Neuronal stem cell (in vitro differentiated cells): Measurements from ENCODE around the gene LRRC2.

Source experiments
- DNase-seq: peaks from one replicate; pipeline ENCODE4 v3.0.0-alpha.2; 2013; ENCODE audit warnings: low spot score
- H2AFZ ChIP-seq: one replicate; pipeline ENCODE4 v1.6.1; 2013; ENCODE audit warnings: mild to moderate bottlenecking, low read length, inconsistent platforms
- H2AK5ac ChIP-seq: 2 replicates; pipeline ENCODE4 v1.6.1; 2013; ENCODE audit warnings: low read depth, mild to moderate bottlenecking, inconsistent platforms, low read length, moderate library complexity, mixed read lengths
- H2BK120ac ChIP-seq: 2 replicates; pipeline ENCODE4 v1.6.1; 2013; ENCODE audit warnings: low read depth, mild to moderate bottlenecking, inconsistent platforms, low read length, moderate library complexity, mixed read lengths
- H2BK12ac ChIP-seq: one replicate; pipeline ENCODE4 v1.6.1; 2013; ENCODE audit warnings: low read length, inconsistent platforms
- H2BK15ac ChIP-seq: 2 replicates; pipeline ENCODE4 v1.6.1; 2013; ENCODE audit warnings: mild to moderate bottlenecking, low read length, inconsistent platforms, mixed read lengths
- H2BK5ac ChIP-seq: one replicate; pipeline ENCODE4 v1.6.1; 2013; ENCODE audit warnings: inconsistent platforms, mild to moderate bottlenecking, low read length, moderate library complexity
- H3K14ac ChIP-seq: one replicate; pipeline ENCODE4 v1.6.1; 2013; ENCODE audit warnings: low read length, inconsistent platforms
- H3K18ac ChIP-seq: 2 replicates; pipeline ENCODE4 v1.6.1; 2013; ENCODE audit warnings: low read length, inconsistent platforms
- H3K23ac ChIP-seq: 2 replicates; pipeline ENCODE4 v1.6.1; 2013; ENCODE audit warnings: low read depth, mild to moderate bottlenecking, mixed read lengths, low read length, inconsistent platforms; ENCODE audit not compliant: poor library complexity
- H3K27ac ChIP-seq: replicated peaks from 3 replicates; pipeline ENCODE4 v1.5.1; 2013; ENCODE audit warnings: low read length, inconsistent platforms
- H3K27me3 ChIP-seq, 3 experiments: 2 replicates each; pipeline ENCODE4 v1.6.1; 2013; ENCODE audit warnings: low read length in 3 of 3, mild to moderate bottlenecking in 2 of 3, inconsistent platforms in 1 of 3, low read depth in 1 of 3, mixed read lengths in 1 of 3, moderate library complexity in 1 of 3; ENCODE audit not compliant: control insufficient read depth in 3 of 3, insufficient read depth in 3 of 3
- H3K36me3 ChIP-seq, 2 donors: replicated peaks in 1 of 2; 2 replicates each; pipeline ENCODE4 v1.6.1; 2013; ENCODE audit warnings: low read length in 2 of 2; ENCODE audit not compliant: control insufficient read depth in 2 of 2, insufficient read depth in 2 of 2
- H3K4ac ChIP-seq: 2 replicates; pipeline ENCODE4 v1.6.1; 2013; ENCODE audit warnings: inconsistent platforms, mild to moderate bottlenecking, low read length, moderate library complexity
- H3K4me1 ChIP-seq, 2 donors: 1 replicate in 1 of 2; 2 replicates in 1 of 2; pipeline ENCODE4 v1.6.1; 2013; ENCODE audit warnings: low read length in 2 of 2, low read depth in 1 of 2; ENCODE audit not compliant: control insufficient read depth in 2 of 2, insufficient read depth in 1 of 2
- H3K4me2 ChIP-seq: one replicate; pipeline ENCODE4 v1.6.1; 2013; ENCODE audit warnings: mild to moderate bottlenecking, low read length, inconsistent platforms; ENCODE audit not compliant: insufficient read depth, poor library complexity, severe bottlenecking
- H3K4me3 ChIP-seq, 2 donors: 2 replicates each; pipeline ENCODE4 v1.5.1; 2013; ENCODE audit warnings: low read length in 2 of 2, mild to moderate bottlenecking in 2 of 2, inconsistent platforms in 1 of 2, moderate library complexity in 1 of 2
- H3K79me1 ChIP-seq: one replicate; pipeline ENCODE4 v1.6.1; 2013; ENCODE audit warnings: low read depth, mild to moderate bottlenecking, inconsistent platforms, low read length, moderate library complexity
- H3K9ac ChIP-seq: one replicate; pipeline ENCODE4 v1.6.1; 2013; ENCODE audit warnings: mild to moderate bottlenecking, low read depth, low read length, inconsistent platforms; ENCODE audit not compliant: poor library complexity
- H3K9me3 ChIP-seq, 2 donors: replicated peaks in 1 of 2; 2 replicates each; pipeline versions ENCODE3 to v1.6.1; 2013; ENCODE audit warnings: low read length in 2 of 2, mild to moderate bottlenecking in 2 of 2, inconsistent platforms in 1 of 2, low read depth in 1 of 2, mixed read lengths in 1 of 2, moderate library complexity in 1 of 2; ENCODE audit not compliant: control insufficient read depth in 2 of 2, insufficient read depth in 1 of 2
- H4K8ac ChIP-seq: one replicate; pipeline ENCODE4 v1.6.1; 2013; ENCODE audit warnings: low read depth, mild to moderate bottlenecking, inconsistent platforms, low read length, moderate library complexity
- H4K91ac ChIP-seq: one replicate; pipeline ENCODE4 v1.6.1; 2013; ENCODE audit warnings: low read length, low read depth, mild to moderate bottlenecking, inconsistent platforms; ENCODE audit not compliant: poor library complexity
- WGBS, 2 donors: extraction: QIAGEN DNeasy Blood & Tissue Kit; methylation state at CpG; one replicate each; pipeline ENCODE4 v1.1.7; 2013; ENCODE audit warnings: missing lambda C conversion rate in 2 of 2, mixed read lengths in 1 of 2; ENCODE audit not compliant: insufficient read length in 2 of 2, insufficient replicate concordance in 1 of 2; ENCODE audit errors: extremely low coverage in 2 of 2; 5-methylcytosine and 5-hydroxymethylcytosine counted together

The LRRC2 gene

DNA sequence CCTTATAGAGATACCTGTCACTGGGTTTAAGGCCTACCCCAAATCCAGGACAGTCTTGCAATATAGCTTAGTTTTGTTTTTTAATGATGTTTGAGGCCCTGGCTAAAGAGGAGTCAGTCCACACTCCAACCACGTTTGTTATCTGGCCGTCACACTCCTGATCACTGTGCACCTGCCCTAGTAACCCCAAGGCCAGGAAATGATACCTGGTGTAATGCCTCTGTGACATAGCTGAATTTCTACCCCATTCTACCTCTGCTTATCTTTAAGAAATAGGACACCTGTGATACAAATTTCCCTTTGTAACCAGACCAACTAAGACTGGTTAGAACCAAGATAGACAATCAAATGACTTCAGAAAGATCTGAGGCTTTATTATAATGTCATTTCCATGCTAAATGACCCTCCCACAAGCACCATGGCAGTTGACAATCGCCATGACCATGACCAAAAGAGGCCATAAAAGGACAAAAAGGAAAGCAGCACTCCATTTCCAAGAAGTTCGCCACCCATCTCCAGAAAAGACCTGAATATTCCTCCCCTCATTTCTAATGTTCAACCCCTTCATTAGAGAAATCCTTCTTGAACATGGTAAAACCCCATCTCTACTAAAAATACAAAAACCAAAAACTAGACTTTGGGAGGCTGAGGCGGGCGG is 73.1 kb downstream of the LRRC2 start:
- DNase-seq: no peak
- WGBS, 2 donors: no CpG with 5 or more reads among the region's 6 CpGs
- H4K8ac ChIP-seq: no peak overlapping the region

DNA sequence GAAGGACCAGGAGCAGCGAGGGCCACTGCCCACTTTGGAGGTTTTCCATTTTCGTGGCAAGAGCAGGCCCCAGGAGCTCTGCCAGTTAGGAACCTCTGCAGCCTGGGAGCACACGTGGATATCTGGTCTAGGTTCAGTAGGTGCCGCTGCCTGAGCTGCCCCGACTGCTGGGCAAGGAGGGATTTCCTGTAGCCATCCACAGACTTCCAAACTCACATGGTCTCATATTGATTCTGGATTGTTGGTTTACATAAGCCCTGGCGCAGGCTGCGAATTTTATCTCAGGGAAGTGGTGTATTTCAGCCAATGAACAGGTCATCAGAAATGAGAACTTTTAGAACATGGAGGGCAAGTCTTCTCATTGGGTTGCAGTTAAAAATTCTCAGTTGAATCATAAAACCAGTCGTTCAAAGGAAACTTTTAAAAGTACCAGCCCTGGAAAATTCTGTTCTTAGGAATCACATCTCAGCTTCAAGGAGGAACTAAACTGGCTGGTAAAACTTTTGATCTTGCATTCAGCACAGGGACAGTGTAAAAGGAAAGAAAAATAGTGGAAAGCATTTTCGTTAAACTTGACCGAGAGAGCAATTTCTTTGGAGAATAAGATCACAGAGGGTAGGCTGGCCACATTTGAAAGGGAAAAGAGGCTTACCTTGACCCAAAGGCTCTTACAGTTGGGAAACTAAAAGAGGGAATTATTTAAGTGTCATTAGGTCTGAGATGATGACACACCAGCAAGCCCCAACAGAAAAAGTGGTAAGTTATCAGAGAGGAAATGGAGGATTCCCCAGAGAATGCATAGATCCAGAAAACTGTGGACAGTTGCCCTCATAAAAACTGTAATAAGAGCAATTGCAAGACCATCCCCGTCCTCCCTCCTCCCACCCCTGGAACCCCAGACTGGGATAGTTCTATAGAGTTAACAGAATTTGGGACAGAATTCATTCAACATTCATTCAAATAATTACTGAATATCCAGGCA is 74.7 kb downstream of the LRRC2 start:
- no peak overlapping the region for H2BK120ac ChIP-seq
- H2AK5ac ChIP-seq: no peak overlapping the region
- H3K4me2 ChIP-seq: no peak overlapping the region
- no peak for DNase-seq
- no peak overlapping the region for H2AFZ ChIP-seq
- no peak overlapping the region for H3K4ac ChIP-seq
- no peak overlapping the region for H3K27ac ChIP-seq
- H3K9me3 ChIP-seq: no peaks in the 10 kb centered on the region
- H3K4me3 ChIP-seq: no peak overlapping the region
- no peak overlapping the region for H3K14ac ChIP-seq
- H3K4me1 ChIP-seq: peaks cover 0 to 2% of the 10 kb centered on the region in 2 donors
- H2BK5ac ChIP-seq: no peak overlapping the region
- H3K36me3 ChIP-seq: no peaks in the 10 kb centered on the region
- H3K18ac ChIP-seq: no peak overlapping the region
- no peak overlapping the region for H4K91ac ChIP-seq
- no peak overlapping the region for H2BK12ac ChIP-seq
- H3K23ac ChIP-seq: no peak overlapping the region
- H3K9ac ChIP-seq: no peak overlapping the region
- H4K8ac ChIP-seq: no peak overlapping the region
- no peaks in the 10 kb centered on the region for H3K79me1 ChIP-seq
- no peaks in the 10 kb centered on the region for H3K27me3 ChIP-seq
- no peak overlapping the region for H2BK15ac ChIP-seq
- WGBS, 2 donors: no CpG with 5 or more reads among the region's 11 CpGs

More for the DNA sequence above, 73.1 kb downstream of the LRRC2 start:
- Histone ChIP-seq H2BK5ac (no peak overlapping the region), H2BK12ac (no peak overlapping the region), H3K79me1 (no peaks in the 10 kb centered on the region), H2AK5ac (no peak overlapping the region), H3K4ac (no peak overlapping the region), H3K9me3 (no peaks in the 10 kb centered on the region), H3K27me3 (no peaks in the 10 kb centered on the region), H4K91ac (no peak overlapping the region), H3K4me3 (no peak overlapping the region), H3K18ac (no peak overlapping the region), H3K4me1 (peaks cover 0 to 2% of the 10 kb centered on the region in 2 donors), H3K36me3 (no peaks in the 10 kb centered on the region), H2BK15ac (no peak overlapping the region), H3K27ac (no peak overlapping the region), H3K4me2 (no peak overlapping the region), H3K23ac (no peak overlapping the region), H2BK120ac (no peak overlapping the region), H2AFZ (no peak overlapping the region), H3K9ac (no peak overlapping the region), H3K14ac (no peak overlapping the region)

DNA sequence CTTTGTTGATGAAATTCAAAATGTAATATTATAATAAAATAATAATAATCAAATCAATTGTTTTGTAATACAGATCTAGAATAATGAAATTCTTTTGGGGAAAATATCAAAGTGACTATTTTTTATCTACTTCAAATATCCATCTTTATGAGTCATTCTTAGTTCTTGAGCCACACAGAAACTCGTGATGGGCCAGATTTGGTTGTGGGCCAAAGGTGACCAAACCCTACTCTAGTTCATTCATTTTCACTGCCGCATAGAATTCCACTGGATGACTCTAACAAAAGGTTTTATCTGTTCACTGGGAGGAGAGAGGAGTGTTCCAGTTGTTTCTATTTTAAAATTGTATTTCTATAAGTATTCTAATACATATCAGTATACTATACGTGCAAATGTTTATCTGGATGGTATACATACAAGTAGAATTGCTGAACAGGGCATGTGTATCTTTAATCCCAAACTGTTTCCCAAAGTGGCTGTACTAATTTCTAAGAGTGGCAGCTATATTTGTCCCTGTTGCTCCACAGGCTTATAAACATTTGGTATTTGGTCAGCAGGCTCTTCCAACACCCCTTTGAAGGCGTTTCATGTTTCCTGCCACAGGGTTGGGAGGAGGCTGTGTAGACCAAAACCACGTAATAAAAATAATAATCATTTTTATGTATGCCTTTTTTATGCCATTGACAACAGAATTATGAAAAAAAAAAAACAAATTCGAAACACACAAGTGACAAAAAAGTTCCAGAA is 75.6 kb downstream of the LRRC2 start:
- Histone ChIP-seq H2BK12ac (no peak overlapping the region), H2BK15ac (no peak overlapping the region), H2BK120ac (no peak overlapping the region), H3K4me3 (no peak overlapping the region), H4K91ac (no peak overlapping the region), H3K4ac (no peak overlapping the region), H3K4me1 (peaks cover 0 to 2% of the 10 kb centered on the region in 2 donors), H3K36me3 (no peaks in the 10 kb centered on the region), H3K27ac (no peak overlapping the region), H2AK5ac (no peak overlapping the region), H3K23ac (no peak overlapping the region), H3K27me3 (no peaks in the 10 kb centered on the region), H4K8ac (no peak overlapping the region), H3K18ac (no peak overlapping the region), H3K9me3 (no peaks in the 10 kb centered on the region), H2AFZ (no peak overlapping the region), H3K14ac (no peak overlapping the region), H3K4me2 (no peak overlapping the region), H3K79me1 (no peaks in the 10 kb centered on the region), H2BK5ac (no peak overlapping the region), H3K9ac (no peak overlapping the region)
- WGBS, 2 donors: no CpG with 5 or more reads among the region's 6 CpGs
- DNase-seq: no peak
